ENCODE data around the gene ZBTB20.
"Not testable (repeated sequence)": the region's sequence is repeated elsewhere in the genome, so short reads cannot be mapped to it uniquely, and the experiment has no call there.

The ZBTB20 gene

GRCh38 chr3:114706591-114707232 is 440.4 kb downstream of the ZBTB20 start:
- no peak for DNase-seq

GRCh38 chr3:114700637-114701234 is 446.4 kb downstream of the ZBTB20 start:
- DNase-seq, result no peak

- DNase-seq, result peak; percentile 60 to 67
These were observed 448.7 kb downstream of the ZBTB20 start for GRCh38 chr3:114698146-114699105.

GRCh38 chr3:114697401-114697800 is 449.7 kb downstream of the ZBTB20 start:
- peak; percentile 73 to 82 for DNase-seq

- DNase-seq, result no peak
These were observed 452.8 kb downstream of the ZBTB20 start for GRCh38 chr3:114694251-114694650.

GRCh38 chr3:114691871-114692270 is 455.2 kb downstream of the ZBTB20 start:
- no peak for DNase-seq

GRCh38 chr3:114690911-114691310 is 456.2 kb downstream of the ZBTB20 start:
- peak; percentile 86 to 88 for DNase-seq

GRCh38 chr3:114687151-114687550 is 459.9 kb downstream of the ZBTB20 start:
- DNase-seq, result no peak

GRCh38 chr3:114686621-114687020 is 460.5 kb downstream of the ZBTB20 start:
- peak; percentile 41 to 49 for DNase-seq

GRCh38 chr3:114685161-114685560 is 461.9 kb downstream of the ZBTB20 start:
- no peak for DNase-seq

- no peak for DNase-seq
These were observed 466.8 kb downstream of the ZBTB20 start for GRCh38 chr3:114680299-114680698.

GRCh38 chr3:114679773-114680172 is 467.3 kb downstream of the ZBTB20 start:
- not testable (repeated sequence) for DNase-seq

GRCh38 chr3:114675104-114675503 is 472.0 kb downstream of the ZBTB20 start:
- DNase-seq, result no peak

- DNase-seq, result no peak
These were observed 473.1 kb downstream of the ZBTB20 start for GRCh38 chr3:114674036-114674435.

GRCh38 chr3:114673481-114673880 is 473.6 kb downstream of the ZBTB20 start:
- no peak for DNase-seq

- no peak for DNase-seq
These were observed 474.2 kb downstream of the ZBTB20 start for GRCh38 chr3:114672692-114673447.

GRCh38 chr3:114671741-114672510 is 475.2 kb downstream of the ZBTB20 start:
- DNase-seq, result no peak

GRCh38 chr3:114669614-114670013 is 477.5 kb downstream of the ZBTB20 start:
- no peak for DNase-seq

- DNase-seq, result no peak
These were observed 479.0 kb downstream of the ZBTB20 start for GRCh38 chr3:114668099-114668498.

- no peak for DNase-seq
These were observed 480.5 kb downstream of the ZBTB20 start for GRCh38 chr3:114666623-114667022.

- no peak for DNase-seq
These were observed 483.1 kb downstream of the ZBTB20 start for GRCh38 chr3:114664006-114664405.

GRCh38 chr3:114660808-114661207 is 486.3 kb downstream of the ZBTB20 start:
- no peak for DNase-seq
